Measurements from ENCODE around the gene PTPN3.

DNA sequence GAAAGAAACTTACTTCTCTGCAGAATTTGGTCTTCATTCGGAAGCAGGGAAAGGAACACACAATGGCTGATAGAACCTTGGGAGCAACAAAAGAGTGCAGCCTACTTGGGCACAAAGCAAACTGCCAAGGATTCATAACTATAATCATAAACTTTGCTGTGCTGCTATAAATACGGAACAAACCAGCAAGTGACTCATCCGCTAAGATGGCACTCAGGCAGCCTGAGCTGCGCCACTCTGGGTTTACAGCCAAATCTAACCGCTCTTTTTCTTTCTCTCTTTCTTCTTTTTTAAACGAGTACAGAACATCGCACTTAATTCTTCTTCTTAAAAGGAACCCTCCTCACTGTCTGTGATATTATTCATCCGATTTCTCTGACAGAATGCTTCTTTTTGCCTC is 81.1 kb downstream of the PTPN3 start:
- TF ChIP-seq, protein P1, sequence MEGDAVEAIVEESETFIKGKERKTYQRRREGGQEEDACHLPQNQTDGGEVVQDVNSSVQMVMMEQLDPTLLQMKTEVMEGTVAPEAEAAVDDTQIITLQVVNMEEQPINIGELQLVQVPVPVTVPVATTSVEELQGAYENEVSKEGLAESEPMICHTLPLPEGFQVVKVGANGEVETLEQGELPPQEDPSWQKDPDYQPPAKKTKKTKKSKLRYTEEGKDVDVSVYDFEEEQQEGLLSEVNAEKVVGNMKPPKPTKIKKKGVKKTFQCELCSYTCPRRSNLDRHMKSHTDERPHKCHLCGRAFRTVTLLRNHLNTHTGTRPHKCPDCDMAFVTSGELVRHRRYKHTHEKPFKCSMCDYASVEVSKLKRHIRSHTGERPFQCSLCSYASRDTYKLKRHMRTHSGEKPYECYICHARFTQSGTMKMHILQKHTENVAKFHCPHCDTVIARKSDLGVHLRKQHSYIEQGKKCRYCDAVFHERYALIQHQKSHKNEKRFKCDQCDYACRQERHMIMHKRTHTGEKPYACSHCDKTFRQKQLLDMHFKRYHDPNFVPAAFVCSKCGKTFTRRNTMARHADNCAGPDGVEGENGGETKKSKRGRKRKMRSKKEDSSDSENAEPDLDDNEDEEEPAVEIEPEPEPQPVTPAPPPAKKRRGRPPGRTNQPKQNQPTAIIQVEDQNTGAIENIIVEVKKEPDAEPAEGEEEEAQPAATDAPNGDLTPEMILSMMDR (conservative IDR thresholded peaks at IDR 0.05): no peak
- no peak for TF ChIP-seq ZFX (IDR thresholded peaks at IDR 0.05)

Measured in C4-2B (cell line).